ENCODE results near the gene SPAG6. TPM values are rescaled to one million over a fixed set of nuclear protein-coding genes. Genes with fewer than 3 reads are reported as not detected.

SPAG6 gene
- polyA plus RNA-seq, 3 donors = 0.11 to 0.13 TPM; not detected in 1

GRCh38 chr10:22453948-22454591 lies 108.8 kb downstream of the SPAG6 start:
- H3K36me3 Mint-ChIP-seq = no peaks in the 10 kb centered on the region
- H3K9ac ChIP-seq (ENCODE audit: insufficient read depth, low read length, poor library complexity, severe bottlenecking) = no peak overlapping the region
- TF ChIP-seq CTCF (IDR thresholded peaks at IDR 0.05) = no peak
- no peaks in the 10 kb centered on the region for H3K4me1 ChIP-seq (ENCODE audit: control insufficient read depth in 1 of 2, insufficient read depth in 2 of 2, low read length in 2 of 2)
- H2AFZ ChIP-seq (ENCODE audit: insufficient read depth, low read depth, low read length, poor library complexity, severe bottlenecking) = no peak overlapping the region
- no peaks in the 10 kb centered on the region for H4K20me1 ChIP-seq (ENCODE audit: insufficient read depth, low read length)
- DNase-seq = no peak
- H3K27me3 Mint-ChIP-seq (ENCODE audit: low read depth in 3 of 3) = peaks cover 0 to 2% (median 2%) of the 10 kb centered on the region in 3 donors
- no peaks in the 10 kb centered on the region for H3K79me2 ChIP-seq (ENCODE audit: insufficient read depth, low read length)
- WGBS (ENCODE audit: insufficient coverage) = 95% methylated on average over 6 of the region's 10 CpGs
- no peaks in the 10 kb centered on the region for H3K27me3 ChIP-seq (ENCODE audit: control insufficient read depth in 2 of 2, insufficient read depth in 2 of 2, low read length in 2 of 2)
- intact Hi-C loops (cut with micrococcal nuclease) = no loop called here
- H3K4me1 Mint-ChIP-seq = no peaks in the 10 kb centered on the region
- H3K9me3 Mint-ChIP-seq = peaks cover 0 to 7% (median 0%) of the 10 kb centered on the region in 7 donors
- H3K4me2 ChIP-seq (replicated peaks; ENCODE audit: extremely low read depth, low read length, poor library complexity, severe bottlenecking) = no peak overlapping the region
- no peak overlapping the region for H3K4me3 ChIP-seq (replicated peaks in 1 of 3; ENCODE audit: low read depth in 2 of 3, low read length in 3 of 3)
- no peak overlapping the region for H3K27ac Mint-ChIP-seq
- H3K4me3 Mint-ChIP-seq = no peak overlapping the region
- H3K27ac ChIP-seq (ENCODE audit: low read depth in 1 of 2, low read length in 2 of 2) = no peak overlapping the region
- no peaks in the 10 kb centered on the region for H3K9me3 ChIP-seq (replicated peaks in 1 of 2; ENCODE audit: control insufficient read depth in 1 of 2, insufficient read depth in 1 of 2, low read length in 2 of 2)
- no peaks in the 10 kb centered on the region for H3K36me3 ChIP-seq (replicated peaks in 1 of 2; ENCODE audit: control insufficient read depth in 1 of 2, insufficient read depth in 2 of 2, low read length in 2 of 2)

- H3K4me1 Mint-ChIP-seq = no peaks in the 10 kb centered on the region
- H2AFZ ChIP-seq (ENCODE audit: insufficient read depth, low read depth, low read length, poor library complexity, severe bottlenecking) = no peak overlapping the region
- WGBS (ENCODE audit: insufficient coverage) = no CpG with 5 or more reads among the region's 1 CpG
- no peak overlapping the region for H3K4me2 ChIP-seq (replicated peaks; ENCODE audit: extremely low read depth, low read length, poor library complexity, severe bottlenecking)
- DNase-seq = no peak
- no peak overlapping the region for H3K4me3 Mint-ChIP-seq
- H3K9me3 ChIP-seq (replicated peaks in 1 of 2; ENCODE audit: control insufficient read depth in 1 of 2, insufficient read depth in 1 of 2, low read length in 2 of 2) = no peaks in the 10 kb centered on the region
- no peaks in the 10 kb centered on the region for H4K20me1 ChIP-seq (ENCODE audit: insufficient read depth, low read length)
- H3K36me3 Mint-ChIP-seq = no peaks in the 10 kb centered on the region
- no peak overlapping the region for H3K9ac ChIP-seq (ENCODE audit: insufficient read depth, low read length, poor library complexity, severe bottlenecking)
- H3K79me2 ChIP-seq (ENCODE audit: insufficient read depth, low read length) = no peaks in the 10 kb centered on the region
- no peak overlapping the region for H3K4me3 ChIP-seq (replicated peaks in 1 of 3; ENCODE audit: low read depth in 2 of 3, low read length in 3 of 3)
- no peak for TF ChIP-seq CTCF (IDR thresholded peaks at IDR 0.05)
- intact Hi-C loops (cut with micrococcal nuclease) = no loop called here
- no peaks in the 10 kb centered on the region for H3K36me3 ChIP-seq (replicated peaks in 1 of 2; ENCODE audit: control insufficient read depth in 1 of 2, insufficient read depth in 2 of 2, low read length in 2 of 2)
- no peak overlapping the region for H3K27ac Mint-ChIP-seq
- peaks cover 0 to 7% (median 0%) of the 10 kb centered on the region in 7 donors for H3K9me3 Mint-ChIP-seq
- no peak overlapping the region for H3K27ac ChIP-seq (ENCODE audit: low read depth in 1 of 2, low read length in 2 of 2)
- peaks cover 0 to 4% (median 2%) of the 10 kb centered on the region in 3 donors for H3K27me3 Mint-ChIP-seq (ENCODE audit: low read depth in 3 of 3)
- H3K27me3 ChIP-seq (ENCODE audit: control insufficient read depth in 2 of 2, insufficient read depth in 2 of 2, low read length in 2 of 2) = no peaks in the 10 kb centered on the region
- H3K4me1 ChIP-seq (ENCODE audit: control insufficient read depth in 1 of 2, insufficient read depth in 2 of 2, low read length in 2 of 2) = no peaks in the 10 kb centered on the region
Observed at GRCh38 chr10:22454634-22455033, 109.3 kb downstream of the SPAG6 start.

Measured in CD14-positive monocyte (primary cell).